ENCODE results near the gene C6orf118.

Gene C6orf118

GRCh38 chr6:165244524-165245247 lies 64.7 kb downstream of the C6orf118 start:
- Histone ChIP-seq H3K36me3 (ENCODE audit: control insufficient read depth, insufficient read depth, low read length) (no peaks in the 10 kb centered on the region), H3K9me3 (ENCODE audit: control insufficient read depth, insufficient read depth, low read depth, low read length) (no peaks in the 10 kb centered on the region), H3K4me1 (ENCODE audit: control insufficient read depth, insufficient read depth, low read length) (peaks cover 7% of the 10 kb centered on the region), H3K9ac (ENCODE audit: low read length) (no peak overlapping the region), H3K27ac (ENCODE audit: low read depth, low read length) (no peak overlapping the region), H3K27me3 (ENCODE audit: control insufficient read depth, insufficient read depth, low read length) (no peaks in the 10 kb centered on the region), H3K4me3 (ENCODE audit: low read depth, low read length) (no peak overlapping the region)

GRCh38 chr6:165243801-165244200 lies 65.6 kb downstream of the C6orf118 start:
- Histone ChIP-seq H3K4me3 (ENCODE audit: low read depth, low read length) (no peak overlapping the region), H3K9ac (ENCODE audit: low read length) (no peak overlapping the region), H3K9me3 (ENCODE audit: control insufficient read depth, insufficient read depth, low read depth, low read length) (no peaks in the 10 kb centered on the region), H3K27ac (ENCODE audit: low read depth, low read length) (no peak overlapping the region), H3K36me3 (ENCODE audit: control insufficient read depth, insufficient read depth, low read length) (no peaks in the 10 kb centered on the region), H3K4me1 (ENCODE audit: control insufficient read depth, insufficient read depth, low read length) (peaks cover 7% of the 10 kb centered on the region), H3K27me3 (ENCODE audit: control insufficient read depth, insufficient read depth, low read length) (no peaks in the 10 kb centered on the region)

GRCh38 chr6:165236326-165236725 lies 73.1 kb downstream of the C6orf118 start:
- Histone ChIP-seq H3K4me1 (ENCODE audit: control insufficient read depth, insufficient read depth, low read length) (no peaks in the 10 kb centered on the region), H3K36me3 (ENCODE audit: control insufficient read depth, insufficient read depth, low read length) (no peaks in the 10 kb centered on the region), H3K27ac (ENCODE audit: low read depth, low read length) (no peak overlapping the region), H3K9ac (ENCODE audit: low read length) (no peak overlapping the region), H3K27me3 (ENCODE audit: control insufficient read depth, insufficient read depth, low read length) (no peaks in the 10 kb centered on the region), H3K9me3 (ENCODE audit: control insufficient read depth, insufficient read depth, low read depth, low read length) (peaks cover 39% of the 10 kb centered on the region), H3K4me3 (ENCODE audit: low read depth, low read length) (no peak overlapping the region)

- peaks cover 35% of the 10 kb centered on the region for H3K9me3 ChIP-seq (ENCODE audit: control insufficient read depth, insufficient read depth, low read depth, low read length)
- H3K4me1 ChIP-seq (ENCODE audit: control insufficient read depth, insufficient read depth, low read length), result no peaks in the 10 kb centered on the region
- H3K27me3 ChIP-seq (ENCODE audit: control insufficient read depth, insufficient read depth, low read length), result no peaks in the 10 kb centered on the region
- H3K27ac ChIP-seq (ENCODE audit: low read depth, low read length), result no peak overlapping the region
- H3K4me3 ChIP-seq (ENCODE audit: low read depth, low read length), result no peak overlapping the region
- no peaks in the 10 kb centered on the region for H3K36me3 ChIP-seq (ENCODE audit: control insufficient read depth, insufficient read depth, low read length)
- no peak overlapping the region for H3K9ac ChIP-seq (ENCODE audit: low read length)
Observed at GRCh38 chr6:165232731-165233488, 76.5 kb downstream of the C6orf118 start.

- H3K27ac ChIP-seq (ENCODE audit: low read depth, low read length), result no peak overlapping the region
Observed at GRCh38 chr6:165231581-165232561, 77.5 kb downstream of the C6orf118 start.

GRCh38 chr6:165231177-165231576 lies 78.2 kb downstream of the C6orf118 start:
- no peaks in the 10 kb centered on the region for H3K27me3 ChIP-seq (ENCODE audit: control insufficient read depth, insufficient read depth, low read length)
- no peak overlapping the region for H3K4me3 ChIP-seq (ENCODE audit: low read depth, low read length)
- H3K4me1 ChIP-seq (ENCODE audit: control insufficient read depth, insufficient read depth, low read length), result no peaks in the 10 kb centered on the region
- H3K27ac ChIP-seq (ENCODE audit: low read depth, low read length), result no peak overlapping the region
- H3K9ac ChIP-seq (ENCODE audit: low read length), result no peak overlapping the region
- peaks cover 18% of the 10 kb centered on the region for H3K9me3 ChIP-seq (ENCODE audit: control insufficient read depth, insufficient read depth, low read depth, low read length)
- no peaks in the 10 kb centered on the region for H3K36me3 ChIP-seq (ENCODE audit: control insufficient read depth, insufficient read depth, low read length)

More at GRCh38 chr6:165231581-165232561, 77.5 kb downstream of the C6orf118 start:
- H3K9me3 ChIP-seq (ENCODE audit: control insufficient read depth, insufficient read depth, low read depth, low read length), result peaks cover 25% of the 10 kb centered on the region
- H3K27me3 ChIP-seq (ENCODE audit: control insufficient read depth, insufficient read depth, low read length), result no peaks in the 10 kb centered on the region
- no peak overlapping the region for H3K9ac ChIP-seq (ENCODE audit: low read length)
- H3K36me3 ChIP-seq (ENCODE audit: control insufficient read depth, insufficient read depth, low read length), result no peaks in the 10 kb centered on the region
- no peaks in the 10 kb centered on the region for H3K4me1 ChIP-seq (ENCODE audit: control insufficient read depth, insufficient read depth, low read length)
- H3K4me3 ChIP-seq (ENCODE audit: low read depth, low read length), result no peak overlapping the region

Data from HUES6 (cell line).